B cell (primary cell): ENCODE measurements around the gene MYOCOS. TPM values are rescaled to one million over a fixed set of nuclear protein-coding genes. Genes with fewer than 3 reads are reported as not detected.
"Not testable (repeated sequence)": the region's sequence is repeated elsewhere in the genome, so short reads cannot be mapped to it uniquely, and the experiment has no call there.

ENCODE experiments used
- ATAC-seq: fragments of 200-7000 bp; cut with Tn5 transposase; one replicate; pipeline ENCODE4 v1.10.0; 2021; ENCODE audit warnings: low read depth, mild to moderate bottlenecking, moderate number of reproducible peaks, moderate library complexity
- CTCF ChIA-PET: fragments of 350-600 bp; sonication (Branson Sonifier 250); formaldehyde crosslinking; loops from one replicate; lab custom pipeline; 2021; ENCODE audit warnings: antibody characterized with exemption, inconsistent platforms; lab: Charles Lee
- POLR2A ChIA-PET: fragments of 350-600 bp; sonication (Branson Sonifier 250); formaldehyde crosslinking; loops from one replicate; lab custom pipeline; 2021; ENCODE audit warnings: antibody characterized with exemption; lab: Charles Lee
- DNase-seq: peaks from one replicate; pipeline ENCODE4 v3.0.0; 2013
- H2AFZ ChIP-seq: 2 replicates; pipeline ENCODE4 v1.6.1; 2012; ENCODE audit warnings: mild to moderate bottlenecking, low read depth, low read length; ENCODE audit not compliant: insufficient read depth, poor library complexity, severe bottlenecking
- H3K27ac ChIP-seq, 2 donors: 1 replicate in 1 of 2; 2 replicates in 1 of 2; pipeline ENCODE4 v1.5.1; 2012 to 2013; ENCODE audit warnings: low read length in 2 of 2, mild to moderate bottlenecking in 2 of 2, moderate library complexity in 1 of 2
- H3K27me3 ChIP-seq, 4 experiments: fragments of 200-600 bp in 1 of 4; sonication (generic) in 1 of 4; replicated peaks in 1 of 4; 1 replicate in 2 of 4; 2 replicates in 2 of 4; pipeline versions ENCODE4 v1.6.1 to v1.7.0; 2013 to 2016; ENCODE audit warnings: low read length in 3 of 4, mild to moderate bottlenecking in 2 of 4, mixed read lengths in 1 of 4, moderate library complexity in 1 of 4; ENCODE audit not compliant: insufficient read depth in 4 of 4, control insufficient read depth in 3 of 4; ENCODE audit errors: control extremely low read depth in 1 of 4
- H3K36me3 ChIP-seq, 2 experiments: replicated peaks in 1 of 2; 1 replicate in 1 of 2; 2 replicates in 1 of 2; pipeline versions ENCODE4 v1.6.1 to v1.7.1; 2013; ENCODE audit warnings: low read length in 1 of 2; ENCODE audit not compliant: insufficient read depth in 2 of 2, control insufficient read depth in 1 of 2; ENCODE audit errors: control extremely low read depth in 1 of 2, extremely low read depth in 1 of 2
- H3K4me1 ChIP-seq, 2 donors: fragments of 200-600 bp in 1 of 2; sonication (generic) in 1 of 2; 1 replicate in 1 of 2; 2 replicates in 1 of 2; pipeline versions ENCODE4 v1.5.1 to v1.6.1; 2013 to 2017; ENCODE audit warnings: low read length in 2 of 2; ENCODE audit not compliant: control insufficient read depth in 2 of 2, insufficient read depth in 2 of 2
- H3K4me2 ChIP-seq: replicated peaks from 2 replicates; pipeline ENCODE3; 2012; ENCODE audit warnings: mild to moderate bottlenecking, low read depth, low read length; ENCODE audit not compliant: poor library complexity, severe bottlenecking
- H3K4me3 ChIP-seq, 5 experiments: fragments of 200-600 bp in 1 of 5; sonication (generic) in 1 of 5; 1 replicate in 3 of 5; 2 replicates in 2 of 5; pipeline versions ENCODE4 v1.5.1 to v1.7.0; 2011 to 2016; ENCODE audit warnings: low read length in 4 of 5, mild to moderate bottlenecking in 4 of 5, low read depth in 2 of 5, control low read depth in 1 of 5, moderate library complexity in 1 of 5; ENCODE audit not compliant: insufficient read depth in 1 of 5; ENCODE audit errors: control extremely low read depth in 1 of 5, extremely low read depth in 1 of 5
- H3K79me2 ChIP-seq: fragments of 200-600 bp; sonication (generic); one replicate; pipeline ENCODE4 v1.6.0; 2016; ENCODE audit warnings: low read length; ENCODE audit not compliant: control insufficient read depth, insufficient read depth
- H3K9ac ChIP-seq: fragments of 200-600 bp; sonication (generic); 2 replicates; pipeline ENCODE4 v1.6.1; 2017; ENCODE audit warnings: mild to moderate bottlenecking, low read length, moderate library complexity
- H3K9me3 ChIP-seq, 3 donors: one replicate each; pipeline versions ENCODE4 v1.6.1 to v1.7.1; 2013; ENCODE audit warnings: low read length in 2 of 3; ENCODE audit not compliant: control insufficient read depth in 2 of 3, insufficient read depth in 1 of 3; ENCODE audit errors: control extremely low read depth in 1 of 3
- H4K20me1 ChIP-seq: 2 replicates; pipeline ENCODE4 v1.6.0; 2012; ENCODE audit warnings: mild to moderate bottlenecking, low read length; ENCODE audit not compliant: insufficient read depth, control insufficient read depth, poor library complexity, severe bottlenecking
- H3K27ac Mint-ChIP-seq: one replicate; pipeline ENCODE4 v1.8.0; 2021; ENCODE audit warnings: mixed read lengths
- H3K27me3 Mint-ChIP-seq: one replicate; pipeline ENCODE4 v1.8.0; 2021; ENCODE audit warnings: mixed read lengths
- H3K4me1 Mint-ChIP-seq: one replicate; pipeline ENCODE4 v1.8.0; 2021; ENCODE audit warnings: mixed read lengths
- H3K4me3 Mint-ChIP-seq: one replicate; pipeline ENCODE4 v1.8.0; 2021; ENCODE audit warnings: mixed read lengths
- H3K9me3 Mint-ChIP-seq: one replicate; pipeline ENCODE4 v1.8.0; 2022; ENCODE audit warnings: mixed read lengths; ENCODE audit not compliant: insufficient read depth
- CTCF ChIP-seq: fragments of 200-600 bp; IDR thresholded peaks from one replicate; pipeline ENCODE4 v1.8.0; 2022; ENCODE audit warnings: antibody characterized with exemption, mild to moderate bottlenecking
- EZH2 ChIP-seq: IDR thresholded peaks from 2 replicates; pipeline ENCODE4 v1.6.1; 2012; ENCODE audit warnings: borderline replicate concordance, low read depth, mild to moderate bottlenecking, moderate library complexity, low read length; ENCODE audit not compliant: insufficient read depth, poor library complexity, severe bottlenecking
- WGBS: methylation state at CpG from one replicate; pipeline ENCODE4 v1.1.5; 2013; ENCODE audit warnings: missing lambda C conversion rate; ENCODE audit not compliant: insufficient coverage; 5-methylcytosine and 5-hydroxymethylcytosine counted together
- intact Hi-C: fragments of 100-400 bp; cut with micrococcal nuclease; formaldehyde crosslinking; loops from one replicate; pipeline ENCODE4 v1.10.0; 2022
- polyA plus RNA-seq: library from polyadenylated mRNA; depleted of rRNA; stranded (reverse); fragments of >200 nt; gene quantifications from 2 replicates; pipeline ENCODE4 v1.2.3, GENCODE V29; 2012
- total RNA-seq, 2 donors: library from RNA; stranded (reverse); fragments of 120-200 nt in 1 of 2; gene quantifications; 1 replicate in 1 of 2; 2 replicates in 1 of 2; pipeline versions ENCODE4 v1.2.3 to v1.2.4, GENCODE V29; 2013 to 2022

Gene MYOCOS
- total and polyA plus RNA-seq, 2 donors (not counting 1 experiment from before 2014, with no cell fraction given): 0.39 TPM; not detected in 1

GRCh38 chr1:171611306-171611705 is 10.7 kb upstream of the MYOCOS start:
- H3K9me3 Mint-ChIP-seq: no peaks in the 10 kb centered on the region
- TF ChIP-seq CTCF (no peak), EZH2 (no peak)
- no peak overlapping the region for H3K9ac ChIP-seq
- no peak overlapping the region for H2AFZ ChIP-seq
- H3K4me2 ChIP-seq: no peak overlapping the region
- H3K4me3 Mint-ChIP-seq: no peak overlapping the region
- ATAC-seq (no peak), DNase-seq (no peak)
- no peak overlapping the region for H3K27ac Mint-ChIP-seq
- no peaks in the 10 kb centered on the region for H3K9me3 ChIP-seq
- no peaks in the 10 kb centered on the region for H4K20me1 ChIP-seq
- H3K4me1 ChIP-seq: peaks cover 0 to 2% of the 10 kb centered on the region in 2 donors
- H3K27ac ChIP-seq: no peak overlapping the region
- ChIA-PET POLR2A (no interaction called here), CTCF (no interaction called here)
- no peak overlapping the region for H3K4me3 ChIP-seq
- intact Hi-C loops: no loop called here
- H3K4me1 Mint-ChIP-seq: peaks cover 2% of the 10 kb centered on the region
- H3K79me2 ChIP-seq: no peaks in the 10 kb centered on the region
- no peaks in the 10 kb centered on the region for H3K27me3 Mint-ChIP-seq
- WGBS: 83% methylated on average over 2 of the region's 2 CpGs
- H3K27me3 ChIP-seq: no peaks in the 10 kb centered on the region
- no peaks in the 10 kb centered on the region for H3K36me3 ChIP-seq

GRCh38 chr1:171613282-171613681 is 8.8 kb upstream of the MYOCOS start:
- TF ChIP-seq EZH2: no peak
- TF ChIP-seq CTCF: no peak
- no peaks in the 10 kb centered on the region for H3K79me2 ChIP-seq
- no peaks in the 10 kb centered on the region for H4K20me1 ChIP-seq
- ChIA-PET POLR2A (no interaction called here), CTCF (no interaction called here)
- WGBS: 100% methylated on average over 1 of the region's 1 CpG
- Mint-ChIP-seq H3K4me1 (no peaks in the 10 kb centered on the region), H3K4me3 (no peak overlapping the region), H3K9me3 (no peaks in the 10 kb centered on the region), H3K27me3 (no peaks in the 10 kb centered on the region), H3K27ac (no peak overlapping the region)
- H3K9ac ChIP-seq: no peak overlapping the region
- H3K36me3 ChIP-seq: no peaks in the 10 kb centered on the region
- DNase-seq (no peak), ATAC-seq (no peak)
- H3K27ac ChIP-seq: no peak overlapping the region
- peaks cover 0 to 3% (median 0%) of the 10 kb centered on the region in 3 donors for H3K9me3 ChIP-seq
- no peak overlapping the region for H3K4me3 ChIP-seq
- no peaks in the 10 kb centered on the region for H3K4me1 ChIP-seq
- no peak overlapping the region for H3K4me2 ChIP-seq
- intact Hi-C loops: no loop called here
- H3K27me3 ChIP-seq: no peaks in the 10 kb centered on the region
- H2AFZ ChIP-seq: no peak overlapping the region

- H3K27me3 ChIP-seq, ATAC-seq, POLR2A ChIA-PET, H3K9ac ChIP-seq, H3K79me2 ChIP-seq, H3K9me3 Mint-ChIP-seq, H3K4me3 ChIP-seq, H3K9me3 ChIP-seq, intact Hi-C loops, H3K27ac Mint-ChIP-seq, H3K27ac ChIP-seq, H3K4me1 ChIP-seq, DNase-seq, H3K4me1 Mint-ChIP-seq, H3K36me3 ChIP-seq, CTCF ChIA-PET, H4K20me1 ChIP-seq, H3K4me2 ChIP-seq, H3K4me3 Mint-ChIP-seq, H3K27me3 Mint-ChIP-seq: not testable (repeated sequence)
- 85% methylated on average over 4 of the region's 14 CpGs for WGBS
- H2AFZ ChIP-seq: peak overlapping the region; percentile 46
Observed at GRCh38 chr1:171615122-171615906, 6.7 kb upstream of the MYOCOS start.
